Activated CD8-positive, alpha-beta memory T cell treated with anti-CD3 and anti-CD28 coated beads, Interleukin-2, amount 50 U/mL, for 48 hours (primary cell): ENCODE results near the gene MYB.

ENCODE experiments used
- DNase-seq: peaks from one replicate; pipeline ENCODE4 v3.0.0-alpha.2; 2020

MYB gene

DNA sequence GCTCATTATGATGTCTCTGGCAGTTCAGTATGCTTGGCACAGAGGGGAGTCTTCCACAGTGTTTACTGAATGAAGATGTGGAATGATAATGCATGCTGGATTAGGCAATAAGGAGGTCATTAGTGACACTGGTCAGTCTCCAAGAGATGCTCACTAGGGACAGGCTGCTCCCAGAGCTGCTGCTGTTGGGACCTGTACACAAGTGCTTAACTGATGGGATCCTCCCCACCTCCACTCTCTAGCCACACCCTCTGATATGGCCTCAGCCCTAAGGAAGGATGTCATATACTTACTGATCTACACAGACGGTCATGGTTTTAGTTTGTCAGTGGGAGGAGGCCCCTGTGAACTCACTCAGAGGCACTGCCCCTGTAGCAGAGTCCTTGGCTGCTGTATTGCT is 73.4 kb downstream of the MYB start:
- DNase-seq, result no peak

DNA sequence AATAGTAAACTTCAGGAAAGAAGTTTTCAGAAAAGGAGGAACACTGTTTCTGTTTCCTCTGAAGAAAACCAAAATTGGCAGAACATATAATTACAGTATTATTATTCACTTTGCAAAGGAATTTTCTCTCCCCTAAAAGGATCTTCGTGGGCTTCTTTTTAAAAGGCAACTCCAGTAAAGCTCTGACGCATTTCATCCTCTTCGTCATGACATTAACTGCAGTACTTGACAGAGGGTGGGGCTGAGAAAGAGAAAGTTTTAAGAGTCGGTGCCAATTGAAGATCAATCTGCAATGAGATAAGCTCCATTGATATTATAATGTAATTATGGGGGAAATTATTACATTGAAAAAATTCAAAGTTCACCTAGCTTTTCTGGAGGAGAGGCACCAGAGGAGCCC is 75.8 kb downstream of the MYB start:
- DNase-seq, result no peak

DNA sequence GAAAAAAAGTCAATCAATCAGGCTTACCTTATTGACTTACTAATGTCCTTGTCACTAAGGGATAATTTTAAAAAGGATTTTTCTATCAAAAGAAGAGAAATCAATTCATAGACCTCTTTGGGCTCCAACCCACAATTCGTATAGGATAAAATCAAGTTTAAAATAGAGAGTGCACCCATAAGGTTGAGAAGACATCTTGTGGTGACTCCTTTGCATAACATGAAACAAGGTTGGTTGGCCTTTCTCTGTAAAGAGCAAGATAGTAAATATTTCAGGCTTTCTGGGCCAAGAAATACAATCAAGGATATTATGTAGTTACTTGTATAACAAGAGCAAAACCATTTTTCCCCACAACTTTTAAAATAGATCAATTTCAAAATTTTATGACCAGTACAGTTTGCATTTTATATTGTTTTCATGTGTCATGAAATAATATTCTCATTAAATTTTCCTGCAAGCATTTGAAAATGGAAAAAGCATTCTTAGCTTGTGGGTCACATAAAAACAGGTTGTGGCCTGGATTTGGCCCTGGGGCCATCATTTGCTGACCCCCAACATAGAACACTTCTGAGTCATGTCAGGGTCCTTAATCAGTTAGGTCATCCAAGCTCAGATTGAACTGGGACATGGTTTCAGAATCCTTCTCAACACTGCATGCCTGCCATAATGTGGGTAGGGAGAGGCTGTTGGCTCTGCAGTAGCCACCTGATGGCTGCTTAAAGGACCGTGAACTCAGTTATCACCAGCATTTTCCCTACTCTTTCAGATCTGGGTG is 76.7 kb downstream of the MYB start:
- DNase-seq, result no peak

DNA sequence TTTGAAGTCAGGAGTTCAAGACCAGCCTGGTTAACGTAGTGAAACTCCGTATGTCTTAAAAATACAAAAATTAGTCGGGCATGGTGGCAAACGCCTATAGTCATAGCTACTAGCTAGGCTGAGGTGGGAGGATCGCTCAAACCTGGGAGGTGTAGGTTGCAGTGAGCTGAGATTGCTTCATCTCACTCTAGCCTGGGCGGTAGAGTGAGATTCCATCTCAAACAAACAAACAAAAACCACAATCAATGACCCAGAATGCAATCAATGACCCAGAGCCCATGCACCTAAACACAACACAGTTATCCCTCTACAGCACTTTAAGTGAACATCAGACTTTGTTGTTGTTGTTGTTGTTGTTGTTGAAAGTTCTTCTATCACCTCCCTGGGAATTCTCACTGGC is 77.9 kb downstream of the MYB start:
- DNase-seq, result no peak

DNA sequence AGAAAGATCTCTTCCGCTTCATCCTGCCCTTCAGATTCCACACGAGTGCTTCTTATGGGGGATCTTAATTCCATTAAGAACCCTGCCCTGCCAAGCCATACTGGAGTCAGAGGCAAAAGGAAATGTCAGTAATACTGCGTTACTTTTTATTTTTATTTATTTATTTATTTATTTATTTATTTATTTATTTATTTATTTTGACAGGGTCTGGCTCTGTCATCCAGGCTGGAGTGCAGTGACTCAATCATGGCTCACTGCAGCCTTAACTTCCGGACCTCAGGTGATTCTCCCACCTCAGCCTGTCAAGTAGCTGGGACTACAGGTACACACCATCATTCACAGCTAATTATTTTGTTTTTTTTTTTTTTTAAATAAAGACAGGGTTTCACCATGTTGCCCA is 79.5 kb downstream of the MYB start:
- DNase-seq, result no peak

DNA sequence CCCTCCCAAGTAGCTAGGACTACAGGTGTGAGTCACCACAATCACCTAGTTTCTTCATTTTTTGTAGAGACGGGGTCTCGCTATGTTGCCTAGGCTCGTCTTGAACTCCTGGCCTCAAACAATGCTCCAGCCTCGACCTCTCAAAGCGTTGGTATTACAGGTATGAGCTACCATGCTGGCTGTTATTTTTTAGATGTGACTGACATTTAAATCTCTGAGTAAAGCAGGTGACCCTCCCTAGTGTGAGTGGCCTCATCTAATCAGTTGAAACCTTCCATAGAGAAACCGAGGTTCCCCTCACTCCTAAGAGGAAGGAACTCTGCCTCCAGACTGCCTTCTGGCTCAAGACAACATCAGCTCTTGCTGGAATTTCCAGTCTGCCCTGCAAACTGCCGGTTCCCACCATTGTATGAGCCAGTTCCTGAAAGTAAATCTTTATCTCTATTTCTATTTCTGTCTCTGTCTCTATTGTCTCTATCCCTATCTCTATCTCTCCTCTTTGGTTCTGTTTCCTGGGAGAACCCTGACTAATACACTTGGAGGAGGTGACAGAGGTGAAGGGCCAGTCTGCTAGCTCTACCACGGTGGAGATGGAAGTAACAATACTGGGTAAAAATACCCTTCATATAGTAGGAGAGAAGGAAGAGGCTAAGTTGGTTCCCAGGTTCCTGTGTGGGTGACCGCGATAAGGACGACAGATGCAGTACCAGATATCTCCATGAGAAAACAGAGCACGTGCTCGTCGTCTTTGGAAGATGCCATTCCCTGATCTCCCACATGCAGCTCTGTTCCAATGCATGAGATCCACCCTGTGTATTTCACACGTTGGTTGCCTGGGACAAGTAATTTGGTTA is 81.0 kb downstream of the MYB start:
- no peak for DNase-seq

DNA sequence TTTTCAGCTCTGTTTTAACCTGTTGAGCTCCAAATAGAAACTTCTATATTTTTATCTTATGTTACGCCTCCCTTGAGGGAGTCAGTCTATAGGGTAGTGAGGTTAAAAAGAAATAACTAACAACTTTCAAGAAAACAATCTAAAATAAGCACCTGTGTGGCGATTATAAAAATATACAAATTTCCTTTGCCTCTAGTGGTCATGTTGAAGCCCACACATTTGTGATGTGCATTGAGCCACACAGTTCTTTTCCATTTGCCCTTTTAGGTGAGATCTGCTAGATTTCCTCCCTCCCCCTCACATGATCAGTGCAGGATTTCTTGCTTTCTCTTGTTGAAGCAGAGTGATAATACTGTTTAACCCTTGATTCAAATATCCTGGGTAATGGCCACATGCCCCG is 84.2 kb downstream of the MYB start:
- no peak for DNase-seq

DNA sequence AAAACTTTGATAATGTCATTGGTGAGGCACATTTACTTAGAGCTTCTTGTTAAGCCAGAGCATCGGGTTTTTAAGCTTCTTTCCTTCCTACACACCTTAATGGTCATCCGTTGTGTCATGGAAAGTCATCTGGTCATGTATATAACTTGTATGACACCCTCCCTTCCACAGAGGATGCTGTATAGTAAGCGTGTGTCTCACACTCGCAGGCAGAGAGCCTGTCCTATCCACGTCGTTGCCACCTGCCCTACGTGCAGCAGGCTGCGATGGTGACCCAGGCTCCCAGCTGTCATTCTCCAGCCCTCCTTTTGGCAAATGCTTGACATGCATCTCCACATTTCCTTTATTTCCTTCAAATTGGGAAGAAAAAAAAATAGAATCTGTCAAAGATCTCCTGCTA is 85.6 kb downstream of the MYB start:
- DNase-seq, result no peak

DNA sequence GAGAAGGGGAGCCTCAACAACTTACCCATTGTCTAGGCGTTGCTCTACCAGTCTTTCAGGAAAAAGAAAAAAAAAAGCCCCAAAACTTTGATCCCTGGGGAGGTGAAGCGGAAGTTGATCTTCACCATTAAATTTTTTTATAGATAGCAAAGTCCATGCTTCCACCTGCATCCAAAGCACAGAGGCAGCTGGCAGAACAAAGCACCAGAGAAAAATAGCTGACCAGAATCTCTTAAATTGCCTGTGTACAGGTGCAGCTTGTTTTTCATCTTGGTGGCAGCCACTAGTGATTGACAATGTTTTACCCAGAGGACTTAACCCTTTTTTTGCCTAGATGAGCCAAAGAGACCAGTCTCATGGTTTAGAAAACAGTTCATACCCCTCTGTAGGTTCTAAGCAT is 86.0 kb downstream of the MYB start:
- no peak for DNase-seq

GRCh38 chr6:135268263-135268662 is 87.2 kb downstream of the MYB start:
- DNase-seq, result no peak

- DNase-seq, result no peak
These were observed 87.6 kb downstream of the MYB start for GRCh38 chr6:135268740-135269139.
